ENCODE results near the gene FTCDNL1. TPM values are rescaled to one million over a fixed set of nuclear protein-coding genes. Genes with fewer than 3 reads are reported as not detected.

FTCDNL1 gene
- total RNA-seq, 2 experiments from 2014 or later, result 3.0 to 4.6 TPM

- POLR2A ChIA-PET, result no interaction called here
- CTCF ChIA-PET, result no interaction called here
Observed at GRCh38 chr2:199847181-199847864, 3.7 kb downstream of the FTCDNL1 start.

- CTCF ChIA-PET, result no interaction called here
- POLR2A ChIA-PET, result interaction anchor here (0.5 kb wide), 1 partner anchor 16 kb away, joined by 3 read pairs; no protein-coding TSS in a partner anchor
Observed at GRCh38 chr2:199842631-199843395, 8.2 kb downstream of the FTCDNL1 start.

GRCh38 chr2:199841409-199841808, 9.6 kb downstream of the FTCDNL1 start:
- ChIA-PET CTCF (no interaction called here), POLR2A (no interaction called here)

GRCh38 chr2:199838399-199838798, 12.6 kb downstream of the FTCDNL1 start:
- ChIA-PET POLR2A (no interaction called here), CTCF (no interaction called here)

GRCh38 chr2:199836943-199837342, 14.0 kb downstream of the FTCDNL1 start:
- CTCF ChIA-PET, result no interaction called here
- POLR2A ChIA-PET, result no interaction called here

- ChIA-PET CTCF (no interaction called here), POLR2A (no interaction called here)
Observed at GRCh38 chr2:199833525-199833924, 17.5 kb downstream of the FTCDNL1 start.

- ChIA-PET CTCF (no interaction called here), POLR2A (no interaction called here)
Observed at GRCh38 chr2:199830531-199830930, 20.5 kb downstream of the FTCDNL1 start.

- ChIA-PET POLR2A (no interaction called here), CTCF (no interaction called here)
Observed at GRCh38 chr2:199829628-199830027, 21.4 kb downstream of the FTCDNL1 start.

GRCh38 chr2:199819746-199820145, 31.2 kb downstream of the FTCDNL1 start:
- ChIA-PET CTCF (no interaction called here), POLR2A (no interaction called here)

- CTCF ChIA-PET, result no interaction called here
Observed at GRCh38 chr2:199818754-199819153, 32.2 kb downstream of the FTCDNL1 start.

GRCh38 chr2:199818026-199818425, 33.0 kb downstream of the FTCDNL1 start:
- ChIA-PET POLR2A (no interaction called here), CTCF (no interaction called here)

More at GRCh38 chr2:199818754-199819153, 32.2 kb downstream of the FTCDNL1 start:
- POLR2A ChIA-PET, result no interaction called here

GRCh38 chr2:199814817-199815211, 36.2 kb downstream of the FTCDNL1 start:
- ChIA-PET CTCF (no interaction called here), POLR2A (no interaction called here)

GRCh38 chr2:199814101-199814816, 36.7 kb downstream of the FTCDNL1 start:
- ChIA-PET CTCF (no interaction called here), POLR2A (no interaction called here)

GRCh38 chr2:199812493-199812892, 38.5 kb downstream of the FTCDNL1 start:
- POLR2A ChIA-PET, result no interaction called here
- CTCF ChIA-PET, result no interaction called here

GRCh38 chr2:199811346-199811745, 39.6 kb downstream of the FTCDNL1 start:
- CTCF ChIA-PET, result no interaction called here
- POLR2A ChIA-PET, result no interaction called here

GRCh38 chr2:199810422-199811171, 40.4 kb downstream of the FTCDNL1 start:
- ChIA-PET POLR2A (no interaction called here), CTCF (no interaction called here)

GRCh38 chr2:199807966-199808365, 43.0 kb downstream of the FTCDNL1 start:
- POLR2A ChIA-PET, result no interaction called here

GRCh38 chr2:199806179-199806578, 44.8 kb downstream of the FTCDNL1 start:
- ChIA-PET CTCF (no interaction called here), POLR2A (no interaction called here)

More at GRCh38 chr2:199807966-199808365, 43.0 kb downstream of the FTCDNL1 start:
- CTCF ChIA-PET, result no interaction called here

GRCh38 chr2:199804831-199805230, 46.2 kb downstream of the FTCDNL1 start:
- ChIA-PET POLR2A (no interaction called here), CTCF (no interaction called here)

GRCh38 chr2:199798831-199799580, 52.0 kb downstream of the FTCDNL1 start:
- CTCF ChIA-PET, result no interaction called here
- POLR2A ChIA-PET, result no interaction called here

Data from activated CD8-positive, alpha-beta memory T cell treated with anti-CD3 and anti-CD28 coated beads for 36 hours (primary cell).